ENCODE measurements around the gene MAFG.

GRCh38 chr17:81961087-81961511, 33.6 kb upstream of the MAFG start, which contains the start of gene NOTUM:
- TF ChIP-seq CTCF (IDR thresholded peaks at IDR 0.05; ENCODE audit: insufficient read depth, low read length, poor library complexity, severe bottlenecking) = no peak
- TF ChIP-seq EZH2phosphoT487 (conservative IDR thresholded peaks at IDR 0.05; ENCODE audit: low read length) = no peak

Data from SU-DHL-6 (cell line).